ENCODE results near the gene KCNQ1.

The KCNQ1 gene

GRCh38 chr11:2445746-2446551 lies 1.1 kb downstream of the KCNQ1 start:
- peak; percentile 23 for DNase-seq

- DNase-seq, result peak; percentile 42
Observed at GRCh38 chr11:2446590-2447252, 1.9 kb downstream of the KCNQ1 start.

- no peak for DNase-seq
Observed at GRCh38 chr11:2447253-2447950, 2.6 kb downstream of the KCNQ1 start.

- DNase-seq, result no peak
Observed at GRCh38 chr11:2447951-2448650, 3.3 kb downstream of the KCNQ1 start.

- no peak for DNase-seq
Observed at GRCh38 chr11:2448661-2449547, 4.1 kb downstream of the KCNQ1 start.

- DNase-seq, result no peak
Observed at GRCh38 chr11:2449548-2450320, 4.9 kb downstream of the KCNQ1 start.

GRCh38 chr11:2450321-2451041 lies 5.7 kb downstream of the KCNQ1 start:
- no peak for DNase-seq

GRCh38 chr11:2451336-2451735 lies 6.5 kb downstream of the KCNQ1 start:
- DNase-seq, result no peak

- no peak for DNase-seq
Observed at GRCh38 chr11:2451916-2452315, 7.1 kb downstream of the KCNQ1 start.

- DNase-seq, result no peak
Observed at GRCh38 chr11:2452321-2453012, 7.7 kb downstream of the KCNQ1 start.

- DNase-seq, result no peak
Observed at GRCh38 chr11:2453436-2453835, 8.6 kb downstream of the KCNQ1 start.

- DNase-seq, result no peak
Observed at GRCh38 chr11:2458321-2458720, 13.5 kb downstream of the KCNQ1 start.

GRCh38 chr11:2459016-2459725 lies 14.4 kb downstream of the KCNQ1 start:
- no peak for DNase-seq

- DNase-seq, result no peak
Observed at GRCh38 chr11:2459796-2460531, 15.2 kb downstream of the KCNQ1 start.

- no peak for DNase-seq
Observed at GRCh38 chr11:2460540-2461252, 15.9 kb downstream of the KCNQ1 start.

- no peak for DNase-seq
Observed at GRCh38 chr11:2461253-2461955, 16.6 kb downstream of the KCNQ1 start.

GRCh38 chr11:2461956-2462542 lies 17.2 kb downstream of the KCNQ1 start:
- no peak for DNase-seq

Data from stimulated activated CD4-positive, alpha-beta T cell treated with anti-CD3 and anti-CD28 coated beads, Interleukin-15, amount 100 ng/mL, for 24 hours (primary cell).